Placental pericyte (primary cell): ENCODE data around the gene TFEC. TPM values are rescaled to one million over a fixed set of nuclear protein-coding genes. Genes with fewer than 3 reads are reported as not detected.

ENCODE experiments used
- total RNA-seq: library from RNA; depleted of rRNA; stranded (reverse); fragments of >200 nt; gene quantifications from 2 replicates; pipeline ENCODE4 v1.2.3, GENCODE V29; 2012

TFEC gene
- under 0.01 TPM in 1 of 2 replicates, not detected in the other for total RNA-seq

DNA sequence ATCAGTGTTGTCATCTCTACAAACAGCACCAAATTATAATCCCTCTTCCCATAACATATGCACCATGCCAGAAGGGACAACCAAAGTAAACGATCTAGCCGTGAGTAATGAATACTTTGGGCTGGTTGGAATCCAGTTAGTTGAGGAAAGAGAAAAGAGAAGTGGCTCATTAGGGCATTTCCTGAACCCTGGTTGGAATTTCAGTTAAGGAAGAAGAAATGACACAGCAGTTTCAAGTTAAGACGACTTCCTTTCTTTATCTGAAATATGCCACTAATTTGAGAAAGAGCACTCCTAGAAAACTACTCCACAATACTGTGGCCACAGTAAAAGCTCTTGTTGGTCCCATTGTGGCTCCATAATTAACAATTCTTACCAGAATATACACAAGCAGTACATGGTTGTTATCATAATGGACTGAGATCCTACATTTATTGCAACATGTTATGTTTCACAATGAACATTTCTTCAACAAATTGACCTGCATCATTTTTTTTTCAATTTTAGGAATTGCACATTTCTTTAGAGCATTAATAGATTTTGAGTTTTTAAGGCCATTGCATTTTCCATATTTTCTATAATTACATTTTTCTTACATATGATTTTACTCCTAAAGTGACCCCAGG is at the start of gene TFEC:
TSS of gene TFEC (minus strand) at position 113 of the 626 bp plus-strand sequence. CDS start 46,322 bp downstream, outside the sequence.

Other genes with a start within 250 kb of the TFEC start
- 92.1 and 139 TPM in 2 replicates for gene TES, start 179.8 kb upstream of the TFEC start, total RNA-seq